IMR-90 (cell line): ENCODE results near the gene OSMR. TPM values are rescaled to one million over a fixed set of nuclear protein-coding genes. Genes with fewer than 3 reads are reported as not detected.

Experiments
- ATAC-seq: fragments of 200-7000 bp; cut with Tn5 transposase; 2 replicates; pipeline ENCODE4 v1.9.1; 2020; ENCODE audit warnings: low read depth, mild to moderate bottlenecking, moderate library complexity
- BruUV-seq: library from RNA; stranded (reverse); fragments of 400-500 nt; replicated peaks from 2 replicates; lab custom pipeline; 2021; lab: Mats Ljungman, UMichigan
- CTCF ChIA-PET: fragments of 300-600 bp; formaldehyde crosslinking; extraction: SDS; loops from one replicate; lab custom pipeline; 2021; ENCODE audit warnings: antibody characterized with exemption; lab: Yijun Ruan, JAX
- POLR2A ChIA-PET: fragments of 300-600 bp; sonication (Branson Sonifier 250); formaldehyde crosslinking; loops from one replicate; lab custom pipeline; 2022; ENCODE audit warnings: antibody characterized with exemption; ENCODE audit not compliant: unreplicated experiment; lab: Charles Lee
- DNase-seq: peaks from one replicate; pipeline ENCODE4 v3.0.0; 2013
- H2AFZ ChIP-seq: replicated peaks from 2 replicates; pipeline ENCODE3; 2013; ENCODE audit warnings: low read length, mild to moderate bottlenecking; ENCODE audit not compliant: poor library complexity
- H2AK5ac ChIP-seq: 2 replicates; pipeline ENCODE4 v1.6.1; 2013; ENCODE audit warnings: low read depth, low read length, inconsistent platforms
- H2AK9ac ChIP-seq: replicated peaks from 2 replicates; pipeline ENCODE3; 2013; ENCODE audit warnings: mild to moderate bottlenecking, low read depth, low read length, moderate library complexity; ENCODE audit not compliant: poor library complexity
- H2BK120ac ChIP-seq: 2 replicates; pipeline ENCODE4 v1.6.1; 2013; ENCODE audit warnings: low read depth, low read length, inconsistent platforms
- H2BK15ac ChIP-seq: 3 replicates; pipeline ENCODE4 v1.6.1; 2013; ENCODE audit warnings: low read depth, low read length, inconsistent platforms
- H2BK20ac ChIP-seq: 2 replicates; pipeline ENCODE4 v1.6.1; 2013; ENCODE audit warnings: low read depth, mild to moderate bottlenecking, inconsistent platforms, low read length, moderate library complexity
- H2BK5ac ChIP-seq: 2 replicates; pipeline ENCODE4 v1.6.1; 2013; ENCODE audit warnings: mild to moderate bottlenecking, low read depth, low read length, inconsistent platforms; ENCODE audit not compliant: poor library complexity, severe bottlenecking
- H3K14ac ChIP-seq: replicated peaks from 2 replicates; pipeline ENCODE4 v1.6.1; 2013; ENCODE audit warnings: low read depth, low read length, inconsistent platforms
- H3K18ac ChIP-seq: 2 replicates; pipeline ENCODE4 v1.6.1; 2013; ENCODE audit warnings: low read depth, low read length, control low read depth
- H3K23ac ChIP-seq: 2 replicates; pipeline ENCODE4 v1.6.1; 2013; ENCODE audit warnings: low read depth, low read length, inconsistent platforms
- H3K27ac ChIP-seq: 2 replicates; pipeline ENCODE4 v1.5.1; 2013; ENCODE audit warnings: mild to moderate bottlenecking, control low read depth, low read length; ENCODE audit not compliant: insufficient read depth
- H3K27me3 ChIP-seq: 2 replicates; pipeline ENCODE4 v1.6.1; 2013; ENCODE audit warnings: low read length; ENCODE audit not compliant: control insufficient read depth, insufficient read depth
- H3K36me3 ChIP-seq: 2 replicates; pipeline ENCODE4 v1.6.1; 2013; ENCODE audit warnings: low read length, mixed read lengths; ENCODE audit not compliant: control insufficient read depth, insufficient read depth
- H3K4ac ChIP-seq: 2 replicates; pipeline ENCODE4 v1.6.1; 2013; ENCODE audit warnings: low read depth, low read length, inconsistent platforms
- H3K4me1 ChIP-seq: 2 replicates; pipeline ENCODE4 v1.6.1; 2013; ENCODE audit warnings: low read length, mixed read lengths; ENCODE audit not compliant: control insufficient read depth, insufficient read depth
- H3K4me2 ChIP-seq: 2 replicates; pipeline ENCODE4 v1.6.1; 2013; ENCODE audit warnings: low read depth, mild to moderate bottlenecking, control low read depth, low read length, moderate library complexity
- H3K4me3 ChIP-seq: 2 replicates; pipeline ENCODE4 v1.5.1; 2013; ENCODE audit warnings: low read depth, mild to moderate bottlenecking, control low read depth, low read length, moderate library complexity; ENCODE audit not compliant: insufficient read depth
- H3K56ac ChIP-seq: 2 replicates; pipeline ENCODE4 v1.6.1; 2013; ENCODE audit warnings: low read length, inconsistent platforms; ENCODE audit not compliant: insufficient read depth; ENCODE audit errors: extremely low read depth
- H3K79me1 ChIP-seq, 2 experiments: 2 replicates each; pipeline ENCODE4 v1.6.1; 2013; ENCODE audit warnings: low read length in 2 of 2, inconsistent platforms in 1 of 2, low read depth in 1 of 2
- H3K9ac ChIP-seq: 2 replicates; pipeline ENCODE4 v1.6.1; 2013; ENCODE audit warnings: low read depth, low read length, control low read depth
- H3K9me1 ChIP-seq: 2 replicates; pipeline ENCODE4 v1.6.1; 2013; ENCODE audit warnings: low read length, inconsistent platforms; ENCODE audit not compliant: insufficient read depth
- H3K9me3 ChIP-seq: 2 replicates; pipeline ENCODE4 v1.6.1; 2013; ENCODE audit warnings: low read length; ENCODE audit not compliant: control insufficient read depth, insufficient read depth
- H4K20me1 ChIP-seq: 2 replicates; pipeline ENCODE4 v1.6.1; 2013; ENCODE audit warnings: low read length, inconsistent platforms; ENCODE audit not compliant: insufficient read depth
- H4K5ac ChIP-seq: 2 replicates; pipeline ENCODE4 v1.6.1; 2013; ENCODE audit warnings: mild to moderate bottlenecking, low read depth, low read length, control low read depth
- H4K8ac ChIP-seq, 2 experiments: 2 replicates each; pipeline ENCODE4 v1.6.1; 2013; ENCODE audit warnings: low read depth in 2 of 2, low read length in 2 of 2, control low read depth in 1 of 2, inconsistent platforms in 1 of 2
- H4K91ac ChIP-seq: 2 replicates; pipeline ENCODE4 v1.6.1; 2013; ENCODE audit warnings: low read depth, low read length, inconsistent platforms; ENCODE audit not compliant: insufficient read depth
- CEBPB ChIP-seq: IDR thresholded peaks from 2 replicates; pipeline ENCODE4 v1.6.1; 2012; ENCODE audit warnings: low read depth, low read length, improper control_type of control experiment
- CHD1 ChIP-seq: IDR thresholded peaks from 2 replicates; pipeline ENCODE4 v1.6.1; 2012; ENCODE audit warnings: low read depth, low read length, improper control_type of control experiment
- FOS ChIP-seq: fragments of 150-350 bp; IDR thresholded peaks from 2 replicates; pipeline ENCODE4 v1.6.1; 2016; ENCODE audit warnings: low read depth, low read length
- MAFK ChIP-seq: IDR thresholded peaks from 2 replicates; pipeline ENCODE4 v1.6.1; 2012; ENCODE audit warnings: low read depth, low read length, improper control_type of control experiment
- MXI1 ChIP-seq: IDR thresholded peaks from 2 replicates; pipeline ENCODE4 v1.6.1; 2012; ENCODE audit warnings: low read depth, mild to moderate bottlenecking, low read length, moderate library complexity, borderline replicate concordance
- RAD21 ChIP-seq: IDR thresholded peaks from 2 replicates; pipeline ENCODE4 v1.6.1; 2012; ENCODE audit warnings: low read length, improper control_type of control experiment
- RCOR1 ChIP-seq: IDR thresholded peaks from 2 replicates; pipeline ENCODE4 v1.6.1; 2012; ENCODE audit warnings: mild to moderate bottlenecking, low read length, improper control_type of control experiment; ENCODE audit not compliant: insufficient replicate concordance
- RFX5 ChIP-seq: IDR thresholded peaks from 2 replicates; pipeline ENCODE4 v1.8.0; 2012; ENCODE audit warnings: low read depth, mild to moderate bottlenecking, low read length, moderate library complexity
- USF2 ChIP-seq: fragments of 150-350 bp; IDR thresholded peaks from 2 replicates; pipeline ENCODE4 v1.6.1; 2017; ENCODE audit warnings: mild to moderate bottlenecking, antibody characterized with exemption, low read length, low read depth
- WGBS, 2 experiments: methylation state at CpG; one replicate each; pipeline versions ENCODE4 v1.1.5 to v1.1.7; 2013; ENCODE audit warnings: missing lambda C conversion rate in 2 of 2; ENCODE audit not compliant: insufficient read length in 1 of 2; ENCODE audit errors: extremely low coverage in 2 of 2; 5-methylcytosine and 5-hydroxymethylcytosine counted together
- dilution Hi-C: fragments of 300-500 bp; cut with HindIII; formaldehyde crosslinking; loops from one replicate; pipeline ENCODE4 v1.14.3; 2018; ENCODE audit warnings: low sequenced_read_pairs; ENCODE audit not compliant: unreplicated experiment
- in situ Hi-C: fragments of 300-500 bp; cut with MboI; formaldehyde crosslinking; loops from 3 replicates; pipeline ENCODE4 v1.14.3; 2019; ENCODE audit warnings: low sequenced_read_pairs, inconsistent platforms, mixed read lengths
- intact Hi-C: fragments of 100-400 bp; cut with micrococcal nuclease; formaldehyde crosslinking; loops from 2 replicates; pipeline ENCODE4 v1.10.0; 2022
- polyA plus RNA-seq, 3 experiments: library from polyadenylated mRNA; depleted of rRNA; stranded (reverse); fragments of >200 nt; gene quantifications; 2 replicates each; pipeline ENCODE4 v1.2.3, GENCODE V29; 2012; ENCODE audit warnings: low replicate concordance in 1 of 3
- total RNA-seq: library from RNA; depleted of rRNA; stranded (reverse); fragments of >200 nt; gene quantifications from 2 replicates; pipeline ENCODE4 v1.2.3, GENCODE V29; 2012
- TF ChIP-seq, protein P1 (sequence below): fragments of 150-350 bp; IDR thresholded peaks from 2 replicates; pipeline ENCODE4 v1.6.1; 2016; ENCODE audit warnings: low read depth, mild to moderate bottlenecking, low read length, moderate library complexity, borderline replicate concordance
- TF ChIP-seq, protein P2 (sequence below): conservative IDR thresholded peaks from 2 replicates; pipeline ENCODE4 v1.5.1; 2012; ENCODE audit warnings: mild to moderate bottlenecking, low read depth, low read length, improper control_type of control experiment

OSMR gene
- total and polyA plus RNA-seq, 2 of the 4 experiments (the other 2 are of a cell fraction) = 41.6 to 48.7 TPM

- ATAC-seq = no peak
Measured at GRCh38 chr5:38929838-38930237, 84.0 kb downstream of the OSMR start.

More at GRCh38 chr5:38929838-38930237, 84.0 kb downstream of the OSMR start:
- H3K18ac ChIP-seq = no peak overlapping the region
- peaks cover 15% of the 10 kb centered on the region for H4K20me1 ChIP-seq
- WGBS, 2 experiments = 0% methylated on average over 1 of the region's 2 CpGs; no CpG with 5 or more reads in 1 of the 2 experiments
- H4K5ac ChIP-seq = no peak overlapping the region
- H3K9me3 ChIP-seq = no peaks in the 10 kb centered on the region
- no peak overlapping the region for H2AFZ ChIP-seq
- ChIA-PET POLR2A (no interaction called here), CTCF (no interaction called here)
- no peak overlapping the region for H3K23ac ChIP-seq
- peaks cover 17% of the 10 kb centered on the region for H3K9me1 ChIP-seq
- BruUV-seq = no TSS peak
- in situ Hi-C loops (no loop called here), intact Hi-C loops (loop anchor here (10.0 kb wide), 1 partner anchor 375 kb away; the partner anchor contains the start of gene LIFR), dilution Hi-C loops (no loop called here)
- H3K27ac ChIP-seq = no peak overlapping the region
- TF ChIP-seq, protein P1, sequence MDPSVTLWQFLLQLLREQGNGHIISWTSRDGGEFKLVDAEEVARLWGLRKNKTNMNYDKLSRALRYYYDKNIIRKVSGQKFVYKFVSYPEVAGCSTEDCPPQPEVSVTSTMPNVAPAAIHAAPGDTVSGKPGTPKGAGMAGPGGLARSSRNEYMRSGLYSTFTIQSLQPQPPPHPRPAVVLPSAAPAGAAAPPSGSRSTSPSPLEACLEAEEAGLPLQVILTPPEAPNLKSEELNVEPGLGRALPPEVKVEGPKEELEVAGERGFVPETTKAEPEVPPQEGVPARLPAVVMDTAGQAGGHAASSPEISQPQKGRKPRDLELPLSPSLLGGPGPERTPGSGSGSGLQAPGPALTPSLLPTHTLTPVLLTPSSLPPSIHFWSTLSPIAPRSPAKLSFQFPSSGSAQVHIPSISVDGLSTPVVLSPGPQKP = no peak
- TF ChIP-seq MXI1 (no peak), RAD21 (no peak), FOS (no peak), RCOR1 (no peak), CHD1 (no peak), USF2 (no peak), RFX5 (no peak), MAFK (no peak), CEBPB (no peak)
- TF ChIP-seq, protein P2, sequence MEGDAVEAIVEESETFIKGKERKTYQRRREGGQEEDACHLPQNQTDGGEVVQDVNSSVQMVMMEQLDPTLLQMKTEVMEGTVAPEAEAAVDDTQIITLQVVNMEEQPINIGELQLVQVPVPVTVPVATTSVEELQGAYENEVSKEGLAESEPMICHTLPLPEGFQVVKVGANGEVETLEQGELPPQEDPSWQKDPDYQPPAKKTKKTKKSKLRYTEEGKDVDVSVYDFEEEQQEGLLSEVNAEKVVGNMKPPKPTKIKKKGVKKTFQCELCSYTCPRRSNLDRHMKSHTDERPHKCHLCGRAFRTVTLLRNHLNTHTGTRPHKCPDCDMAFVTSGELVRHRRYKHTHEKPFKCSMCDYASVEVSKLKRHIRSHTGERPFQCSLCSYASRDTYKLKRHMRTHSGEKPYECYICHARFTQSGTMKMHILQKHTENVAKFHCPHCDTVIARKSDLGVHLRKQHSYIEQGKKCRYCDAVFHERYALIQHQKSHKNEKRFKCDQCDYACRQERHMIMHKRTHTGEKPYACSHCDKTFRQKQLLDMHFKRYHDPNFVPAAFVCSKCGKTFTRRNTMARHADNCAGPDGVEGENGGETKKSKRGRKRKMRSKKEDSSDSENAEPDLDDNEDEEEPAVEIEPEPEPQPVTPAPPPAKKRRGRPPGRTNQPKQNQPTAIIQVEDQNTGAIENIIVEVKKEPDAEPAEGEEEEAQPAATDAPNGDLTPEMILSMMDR = no peak
- no peak overlapping the region for H2BK20ac ChIP-seq
- peaks cover 9% of the 10 kb centered on the region for H3K4me1 ChIP-seq
- no peak overlapping the region for H3K9ac ChIP-seq
- no peak overlapping the region for H4K8ac ChIP-seq
- no peak overlapping the region for H3K4ac ChIP-seq
- no peak overlapping the region for H3K4me3 ChIP-seq
- no peak overlapping the region for H3K56ac ChIP-seq
- H2BK120ac ChIP-seq = no peak overlapping the region
- H3K36me3 ChIP-seq = peaks cover 56% of the 10 kb centered on the region
- no peak overlapping the region for H3K14ac ChIP-seq
- no peaks in the 10 kb centered on the region for H3K27me3 ChIP-seq
- H2AK5ac ChIP-seq = no peak overlapping the region
- no peak overlapping the region for H2BK5ac ChIP-seq
- no peak for DNase-seq
- H2AK9ac ChIP-seq = no peak overlapping the region
- peaks cover 16 to 29% of the 10 kb centered on the region in 2 experiments for H3K79me1 ChIP-seq
- H4K91ac ChIP-seq = no peak overlapping the region
- H2BK15ac ChIP-seq = no peak overlapping the region
- H3K4me2 ChIP-seq = no peak overlapping the region
